Measurements from ENCODE around the gene SMYD3. TPM values are rescaled to one million over a fixed set of nuclear protein-coding genes. Genes with fewer than 3 reads are reported as not detected.

The SMYD3 gene
- total RNA-seq, 2 experiments from 2014 or later = 22.6 to 24.6 TPM

DNA sequence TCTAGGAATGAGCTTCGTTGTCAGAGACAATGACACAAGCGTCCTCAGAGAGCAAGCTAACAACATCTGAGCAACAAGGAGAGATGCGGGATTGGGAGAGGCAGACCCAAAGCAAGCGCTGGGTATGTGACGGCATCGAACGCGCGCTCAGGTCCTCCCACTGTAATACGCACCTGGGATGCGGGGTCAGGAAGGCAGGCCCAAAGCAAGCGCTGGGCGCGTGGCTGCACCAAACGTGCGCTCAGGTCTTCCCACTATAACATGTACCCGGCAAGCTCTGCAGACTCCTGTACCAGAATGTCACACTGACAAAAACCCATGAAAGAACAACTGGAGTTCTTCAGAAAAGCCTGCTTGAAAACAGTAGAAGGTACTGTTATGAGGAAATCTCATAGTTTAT lies 653.8 kb downstream of the SMYD3 start:
- Mint-ChIP-seq H3K4me1 (ENCODE audit: low read depth) (no peaks in the 10 kb centered on the region), H3K36me3 (ENCODE audit: low read depth) (peaks cover 45% of the 10 kb centered on the region), H3K27ac (no peak overlapping the region), H3K4me3 (no peak overlapping the region), H3K9me3 (peaks cover 6% of the 10 kb centered on the region), H3K27me3 (no peaks in the 10 kb centered on the region)
- ATAC-seq (no peak), DNase-seq (no peak)
- CTCF ChIA-PET = interaction anchor here (0.6 kb wide), 1 partner anchor 302 kb away, joined by 3 read pairs; no protein-coding TSS in a partner anchor
- POLR2A ChIA-PET = no interaction called here
- intact Hi-C loops (cut with micrococcal nuclease) = no loop called here
- TF ChIP-seq, protein P1, sequence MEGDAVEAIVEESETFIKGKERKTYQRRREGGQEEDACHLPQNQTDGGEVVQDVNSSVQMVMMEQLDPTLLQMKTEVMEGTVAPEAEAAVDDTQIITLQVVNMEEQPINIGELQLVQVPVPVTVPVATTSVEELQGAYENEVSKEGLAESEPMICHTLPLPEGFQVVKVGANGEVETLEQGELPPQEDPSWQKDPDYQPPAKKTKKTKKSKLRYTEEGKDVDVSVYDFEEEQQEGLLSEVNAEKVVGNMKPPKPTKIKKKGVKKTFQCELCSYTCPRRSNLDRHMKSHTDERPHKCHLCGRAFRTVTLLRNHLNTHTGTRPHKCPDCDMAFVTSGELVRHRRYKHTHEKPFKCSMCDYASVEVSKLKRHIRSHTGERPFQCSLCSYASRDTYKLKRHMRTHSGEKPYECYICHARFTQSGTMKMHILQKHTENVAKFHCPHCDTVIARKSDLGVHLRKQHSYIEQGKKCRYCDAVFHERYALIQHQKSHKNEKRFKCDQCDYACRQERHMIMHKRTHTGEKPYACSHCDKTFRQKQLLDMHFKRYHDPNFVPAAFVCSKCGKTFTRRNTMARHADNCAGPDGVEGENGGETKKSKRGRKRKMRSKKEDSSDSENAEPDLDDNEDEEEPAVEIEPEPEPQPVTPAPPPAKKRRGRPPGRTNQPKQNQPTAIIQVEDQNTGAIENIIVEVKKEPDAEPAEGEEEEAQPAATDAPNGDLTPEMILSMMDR (IDR thresholded peaks at IDR 0.05) = no peak

DNA sequence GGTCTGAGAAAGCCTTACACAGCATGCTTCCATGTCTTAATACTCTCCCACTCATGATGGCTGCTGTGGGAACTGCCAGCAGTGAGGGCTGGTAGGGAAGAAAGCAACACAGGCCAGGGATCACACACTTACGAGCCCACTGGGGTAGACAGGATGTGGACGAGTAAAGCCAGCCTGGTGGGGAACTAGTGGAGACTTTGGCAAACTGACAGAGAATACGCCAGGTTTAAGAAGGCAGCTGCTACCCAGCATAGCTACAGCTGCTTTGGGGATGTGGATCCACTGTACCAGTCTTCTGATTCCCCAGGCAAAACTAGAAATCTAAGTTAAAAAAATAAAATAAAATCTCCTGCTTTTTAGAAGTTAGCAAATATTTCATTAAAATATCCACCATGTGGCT lies 664.0 kb downstream of the SMYD3 start:
- POLR2A ChIA-PET = no interaction called here
- CTCF ChIA-PET = no interaction called here
- H3K27ac Mint-ChIP-seq = no peak overlapping the region

GRCh38 chr1:245842106-245842505 lies 665.0 kb downstream of the SMYD3 start:
- no peak for ATAC-seq
- TF ChIP-seq, protein P1 (IDR thresholded peaks at IDR 0.05) = no peak
- Mint-ChIP-seq H3K27me3 (no peaks in the 10 kb centered on the region), H3K9me3 (no peaks in the 10 kb centered on the region), H3K4me3 (no peak overlapping the region), H3K27ac (no peak overlapping the region), H3K36me3 (ENCODE audit: low read depth) (peaks cover 5% of the 10 kb centered on the region), H3K4me1 (ENCODE audit: low read depth) (no peaks in the 10 kb centered on the region)
- no peak for DNase-seq
- ChIA-PET CTCF (no interaction called here), POLR2A (no interaction called here)
- intact Hi-C loops (cut with micrococcal nuclease) = no loop called here

More for the DNA sequence above, 664.0 kb downstream of the SMYD3 start:
- TF ChIP-seq, protein P1 (IDR thresholded peaks at IDR 0.05) = no peak
- no peak overlapping the region for H3K4me3 Mint-ChIP-seq
- H3K36me3 Mint-ChIP-seq (ENCODE audit: low read depth) = peaks cover 5% of the 10 kb centered on the region
- H3K9me3 Mint-ChIP-seq = no peaks in the 10 kb centered on the region
- H3K27me3 Mint-ChIP-seq = no peaks in the 10 kb centered on the region
- ATAC-seq (no peak), DNase-seq (no peak)
- intact Hi-C loops (cut with micrococcal nuclease) = no loop called here
- no peaks in the 10 kb centered on the region for H3K4me1 Mint-ChIP-seq (ENCODE audit: low read depth)

- TF ChIP-seq, protein P1 (IDR thresholded peaks at IDR 0.05) = no peak
- ChIA-PET POLR2A (no interaction called here), CTCF (no interaction called here)
- intact Hi-C loops (cut with micrococcal nuclease) = no loop called here
- Mint-ChIP-seq H3K36me3 (ENCODE audit: low read depth) (peaks cover 1% of the 10 kb centered on the region), H3K4me3 (no peak overlapping the region), H3K27me3 (no peaks in the 10 kb centered on the region), H3K9me3 (no peaks in the 10 kb centered on the region), H3K27ac (no peak overlapping the region), H3K4me1 (ENCODE audit: low read depth) (no peaks in the 10 kb centered on the region)
- DNase-seq (no peak), ATAC-seq (no peak)
These were observed 666.1 kb downstream of the SMYD3 start for GRCh38 chr1:245840971-245841370.

DNA sequence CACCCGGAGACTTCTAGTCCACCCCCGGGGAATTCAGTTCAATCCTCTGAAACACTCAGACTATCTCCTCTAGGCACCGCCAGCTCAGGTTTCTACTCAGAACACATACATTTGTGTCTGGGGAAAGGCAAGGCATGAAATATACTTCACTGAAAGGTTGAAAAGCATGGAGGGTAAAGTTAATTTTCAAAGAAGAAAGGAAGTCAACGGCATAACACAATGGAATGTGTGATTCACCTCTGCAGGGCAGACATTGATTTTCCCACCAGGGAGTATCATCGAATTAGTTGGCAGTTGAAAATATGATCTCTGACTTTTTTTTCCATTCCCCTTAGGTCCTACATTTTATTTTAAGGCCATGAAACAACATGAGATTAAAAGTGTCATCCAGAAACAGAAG lies 669.4 kb downstream of the SMYD3 start:
- ChIA-PET CTCF (no interaction called here), POLR2A (no interaction called here)
- no peak for ATAC-seq
- TF ChIP-seq, protein P1 (IDR thresholded peaks at IDR 0.05) = no peak
- H3K9me3 Mint-ChIP-seq = no peaks in the 10 kb centered on the region
- DNase-seq = no peak
- peaks cover 1% of the 10 kb centered on the region for H3K36me3 Mint-ChIP-seq (ENCODE audit: low read depth)
- no peaks in the 10 kb centered on the region for H3K27me3 Mint-ChIP-seq
- intact Hi-C loops (cut with micrococcal nuclease) = no loop called here
- H3K4me1 Mint-ChIP-seq (ENCODE audit: low read depth) = no peaks in the 10 kb centered on the region
- H3K4me3 Mint-ChIP-seq = no peak overlapping the region
- H3K27ac Mint-ChIP-seq = no peak overlapping the region
